ENCODE measurements around the gene ITGBL1.

Gene ITGBL1

DNA sequence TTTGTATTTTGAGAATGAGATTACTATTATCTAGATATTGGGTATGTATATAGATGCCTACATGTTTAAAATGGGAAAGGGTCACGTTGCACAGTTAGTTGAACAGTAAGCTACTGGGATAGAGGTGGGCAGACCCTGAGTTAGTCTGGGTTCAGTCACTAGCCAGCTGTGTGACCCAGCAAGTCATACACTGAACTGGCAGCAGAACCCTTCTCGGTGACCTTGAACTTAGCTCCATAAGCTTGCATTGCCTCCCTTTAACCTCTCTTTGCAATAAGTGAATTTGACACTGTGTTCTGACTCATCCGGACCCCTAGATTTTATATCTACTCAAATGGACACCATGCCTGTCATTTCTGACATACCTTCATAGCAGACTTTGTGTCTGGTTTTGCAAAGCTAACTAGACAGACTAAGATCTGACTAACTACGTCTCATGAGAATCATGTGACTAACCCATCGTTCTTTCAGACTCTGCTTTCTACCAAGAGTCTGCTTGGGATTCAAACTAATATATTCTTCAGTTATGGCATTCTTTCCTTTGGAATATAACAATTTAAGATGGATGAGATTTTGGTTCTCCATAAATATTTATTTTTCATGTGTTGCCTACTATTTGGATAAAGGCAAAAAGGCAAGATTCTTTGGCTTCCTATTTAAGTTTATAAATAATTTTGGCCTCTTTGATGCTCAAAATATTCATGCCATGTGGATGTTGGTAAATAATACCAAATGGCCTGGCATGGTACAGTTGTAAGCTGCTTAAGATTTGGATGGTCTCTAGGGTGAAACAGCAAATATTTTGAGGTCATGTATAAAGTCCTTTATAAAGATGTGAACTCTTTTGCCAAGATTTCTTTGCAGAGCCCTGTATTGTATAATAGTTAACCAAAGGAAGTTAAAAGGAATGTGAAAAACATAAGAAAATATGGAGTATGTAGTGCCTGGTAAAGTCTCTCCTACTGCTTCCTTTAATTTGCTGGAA lies 159.3 kb downstream of the ITGBL1 start:
- in situ Hi-C loops (cut with HindIII; ENCODE audit: low sequenced_read_pairs) = no loop called here
- no peak for DNase-seq (ENCODE audit: low read depth, low spot score)

DNA sequence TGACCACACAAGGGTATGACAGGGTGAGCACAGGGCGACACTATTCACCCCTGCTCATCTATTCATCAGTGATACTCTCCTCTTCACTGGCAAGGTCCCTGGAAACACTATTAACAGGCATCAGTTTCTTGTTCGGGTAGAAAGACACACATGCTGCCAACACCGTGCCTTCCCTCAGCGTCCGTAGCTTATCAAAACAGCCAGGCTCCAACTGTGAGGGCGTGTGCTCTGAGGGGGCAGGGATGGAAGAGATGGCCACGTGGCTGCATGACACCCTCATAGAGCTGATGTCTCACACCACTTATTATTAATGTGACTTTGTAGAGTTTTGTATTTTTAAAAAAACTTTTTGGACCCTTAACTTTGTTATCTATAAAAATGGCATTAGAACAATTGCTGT lies 160.3 kb downstream of the ITGBL1 start:
- no peak overlapping the region for H3K4me3 ChIP-seq (ENCODE audit: low read depth, low read length)
- DNase-seq (ENCODE audit: low read depth, low spot score) = no peak
- TF ChIP-seq, protein P1, sequence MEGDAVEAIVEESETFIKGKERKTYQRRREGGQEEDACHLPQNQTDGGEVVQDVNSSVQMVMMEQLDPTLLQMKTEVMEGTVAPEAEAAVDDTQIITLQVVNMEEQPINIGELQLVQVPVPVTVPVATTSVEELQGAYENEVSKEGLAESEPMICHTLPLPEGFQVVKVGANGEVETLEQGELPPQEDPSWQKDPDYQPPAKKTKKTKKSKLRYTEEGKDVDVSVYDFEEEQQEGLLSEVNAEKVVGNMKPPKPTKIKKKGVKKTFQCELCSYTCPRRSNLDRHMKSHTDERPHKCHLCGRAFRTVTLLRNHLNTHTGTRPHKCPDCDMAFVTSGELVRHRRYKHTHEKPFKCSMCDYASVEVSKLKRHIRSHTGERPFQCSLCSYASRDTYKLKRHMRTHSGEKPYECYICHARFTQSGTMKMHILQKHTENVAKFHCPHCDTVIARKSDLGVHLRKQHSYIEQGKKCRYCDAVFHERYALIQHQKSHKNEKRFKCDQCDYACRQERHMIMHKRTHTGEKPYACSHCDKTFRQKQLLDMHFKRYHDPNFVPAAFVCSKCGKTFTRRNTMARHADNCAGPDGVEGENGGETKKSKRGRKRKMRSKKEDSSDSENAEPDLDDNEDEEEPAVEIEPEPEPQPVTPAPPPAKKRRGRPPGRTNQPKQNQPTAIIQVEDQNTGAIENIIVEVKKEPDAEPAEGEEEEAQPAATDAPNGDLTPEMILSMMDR (IDR thresholded peaks at IDR 0.05; ENCODE audit: low read depth, low read length) = no peak
- in situ Hi-C loops (cut with HindIII; ENCODE audit: low sequenced_read_pairs) = no loop called here

More for the DNA sequence above, 159.3 kb downstream of the ITGBL1 start:
- H3K4me3 ChIP-seq (ENCODE audit: low read depth, low read length) = no peak overlapping the region
- TF ChIP-seq, protein P1 (IDR thresholded peaks at IDR 0.05; ENCODE audit: low read depth, low read length) = no peak

DNA sequence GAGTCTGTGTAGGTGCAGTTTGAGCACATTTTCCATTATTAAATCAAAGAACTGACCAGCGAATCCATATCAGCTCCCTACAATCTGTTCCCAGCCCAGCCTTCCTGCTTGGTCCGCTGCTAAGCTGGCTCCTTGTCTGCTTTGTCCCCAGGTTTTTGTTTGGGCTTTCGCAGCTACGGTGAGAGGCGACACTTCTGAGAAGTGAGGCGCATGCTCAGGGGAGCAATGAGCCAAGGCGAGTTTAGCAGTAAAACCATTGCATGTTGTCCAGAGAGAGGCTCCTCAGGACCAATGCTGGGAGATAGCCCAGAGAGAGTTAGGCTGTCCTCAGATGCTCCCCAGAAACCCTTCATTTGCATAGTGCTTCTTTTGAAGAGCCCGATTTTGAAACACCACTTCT lies 162.0 kb downstream of the ITGBL1 start:
- TF ChIP-seq, protein P1 (IDR thresholded peaks at IDR 0.05; ENCODE audit: low read depth, low read length) = no peak
- DNase-seq (ENCODE audit: low read depth, low spot score) = no peak
- no peak overlapping the region for H3K4me3 ChIP-seq (ENCODE audit: low read depth, low read length)
- in situ Hi-C loops (cut with HindIII; ENCODE audit: low sequenced_read_pairs) = no loop called here

DNA sequence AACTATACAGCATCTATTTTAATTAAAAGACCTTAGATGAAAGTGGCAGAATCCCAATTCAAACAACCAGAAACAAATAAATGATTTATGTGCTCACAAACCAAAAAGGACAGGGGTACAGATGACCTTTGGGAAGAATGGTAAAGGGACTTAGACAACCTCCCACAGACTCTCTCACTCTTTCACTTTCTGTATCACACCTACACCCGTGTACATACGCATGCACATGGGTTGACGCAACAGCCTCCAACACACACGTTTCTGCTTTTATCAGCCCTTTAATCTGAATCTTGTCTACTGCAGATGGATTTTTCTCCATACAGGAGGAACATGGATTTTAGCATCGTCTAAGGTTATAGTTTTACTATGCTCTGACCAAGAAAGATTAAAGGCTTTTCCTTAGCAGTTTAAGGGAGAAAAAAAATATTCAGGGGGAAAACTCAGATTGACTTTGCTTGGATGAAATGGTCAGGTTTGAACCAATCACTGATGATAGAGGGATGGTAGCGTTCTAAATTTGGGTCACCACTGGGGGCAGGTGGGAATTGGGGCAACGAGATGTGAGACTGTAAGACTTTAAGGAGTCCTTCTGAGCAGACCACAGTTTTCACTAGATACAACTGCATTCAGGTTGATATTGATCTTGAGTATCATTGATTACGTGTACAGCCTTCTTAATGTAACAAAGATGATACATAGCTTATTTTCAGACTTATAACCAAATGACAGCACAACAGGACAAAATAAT lies 166.1 kb downstream of the ITGBL1 start:
- in situ Hi-C loops (cut with HindIII; ENCODE audit: low sequenced_read_pairs) = no loop called here
- DNase-seq (ENCODE audit: low read depth, low spot score) = no peak
- no peak overlapping the region for H3K4me3 ChIP-seq (ENCODE audit: low read depth, low read length)
- TF ChIP-seq, protein P1 (IDR thresholded peaks at IDR 0.05; ENCODE audit: low read depth, low read length) = no peak

DNA sequence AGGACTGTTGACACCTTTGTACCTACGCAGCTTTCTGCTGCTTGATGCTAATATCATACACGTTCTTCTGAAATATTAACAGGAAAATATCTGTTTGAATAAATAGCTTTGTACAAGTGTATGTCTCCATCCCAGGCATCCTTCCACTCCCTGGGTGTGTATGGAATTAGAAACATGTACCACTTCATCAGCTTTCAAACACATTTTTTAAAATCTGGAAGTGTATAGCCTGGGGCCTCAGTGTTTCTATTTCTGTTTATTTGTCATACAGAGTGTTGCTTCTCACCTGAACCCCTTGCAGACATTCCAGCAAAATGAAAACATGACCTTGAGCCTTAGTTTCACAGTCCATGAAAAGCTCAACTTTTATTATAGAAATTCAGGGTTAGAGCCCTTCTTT lies 168.6 kb downstream of the ITGBL1 start:
- no peak for DNase-seq (ENCODE audit: low read depth, low spot score)
- in situ Hi-C loops (cut with HindIII; ENCODE audit: low sequenced_read_pairs) = no loop called here
- TF ChIP-seq, protein P1 (IDR thresholded peaks at IDR 0.05; ENCODE audit: low read depth, low read length) = no peak
- no peak overlapping the region for H3K4me3 ChIP-seq (ENCODE audit: low read depth, low read length)

DNA sequence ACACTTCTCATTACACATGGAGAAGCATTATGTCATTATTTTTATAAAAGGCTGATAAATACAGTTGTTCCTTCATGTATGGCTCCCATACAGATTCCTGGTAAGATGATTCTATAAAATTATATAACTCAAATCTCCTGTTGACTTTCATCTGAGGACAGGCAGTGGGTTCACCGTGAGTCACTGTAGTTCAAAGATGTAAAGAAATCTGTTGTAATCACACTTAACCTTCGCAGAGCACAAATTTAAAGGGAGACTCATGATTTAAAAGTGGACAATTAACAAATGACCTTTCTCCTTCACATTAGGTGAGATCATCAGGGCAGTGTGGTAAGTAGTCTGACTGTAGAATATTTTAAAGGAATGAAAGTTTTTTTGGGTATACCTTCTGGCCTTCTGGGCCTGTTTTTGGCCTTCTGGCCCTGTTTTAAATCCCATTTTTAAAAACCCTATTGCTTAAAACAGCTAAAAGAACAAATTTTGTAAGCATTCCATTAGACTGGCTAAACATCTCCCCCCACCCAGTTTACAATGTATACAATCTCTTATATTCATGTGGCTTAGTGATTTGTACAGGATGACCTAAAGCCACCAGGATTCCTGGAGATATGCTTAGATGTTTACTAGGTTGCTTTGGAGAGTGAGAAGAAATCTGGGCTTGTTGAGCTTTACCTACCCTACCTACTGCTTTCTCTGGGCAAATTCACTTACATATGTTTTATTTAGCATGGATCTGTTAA lies 171.2 kb downstream of the ITGBL1 start:
- peak; percentile 38 for DNase-seq (ENCODE audit: low read depth, low spot score)
- in situ Hi-C loops (cut with HindIII; ENCODE audit: low sequenced_read_pairs) = no loop called here
- H3K4me3 ChIP-seq (ENCODE audit: low read depth, low read length) = no peak overlapping the region
- TF ChIP-seq, protein P1 (IDR thresholded peaks at IDR 0.05; ENCODE audit: low read depth, low read length) = no peak

Measured in astrocyte of the spinal cord (primary cell).